ENCODE data around the gene ROCK2. TPM values are rescaled to one million over a fixed set of nuclear protein-coding genes. Genes with fewer than 3 reads are reported as not detected.
A peak's percentile ranks its signal among the peaks of the same experiment; 100 is the strongest.
"Not testable (repeated sequence)": the region's sequence is repeated elsewhere in the genome, so short reads cannot be mapped to it uniquely, and the experiment has no call there.

The ROCK2 gene
- total and polyA plus RNA-seq, 4 donors = 21.3 to 68.3 (median 36.7) TPM

DNA sequence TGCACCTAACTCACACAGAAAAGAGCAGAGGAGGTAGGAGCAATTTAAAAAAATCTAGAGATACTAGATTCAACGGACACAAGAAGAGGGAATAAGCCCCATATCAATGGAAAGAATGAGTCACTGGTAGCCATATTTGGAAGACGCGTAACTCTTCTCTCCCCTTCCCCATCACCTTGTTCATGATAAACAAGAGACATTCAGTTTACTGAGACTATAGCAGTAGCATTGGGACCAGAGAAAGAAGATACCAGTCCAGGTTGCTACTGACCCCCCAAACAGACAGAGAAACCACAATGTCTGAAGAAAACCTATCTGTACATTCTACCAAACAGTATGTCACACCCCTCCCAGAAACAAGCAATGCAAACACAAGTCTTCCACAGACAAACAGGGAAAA is 108.1 kb downstream of the ROCK2 start:
- peaks cover 3% of the 10 kb centered on the region for H3K36me3 ChIP-seq (ENCODE audit: control insufficient read depth, insufficient read depth, low read length)
- H3K27me3 ChIP-seq (ENCODE audit: control insufficient read depth, insufficient read depth, low read length) = no peaks in the 10 kb centered on the region
- H3K27ac ChIP-seq (ENCODE audit: low read depth, low read length) = no peak overlapping the region
- WGBS (ENCODE audit: insufficient coverage) = no CpG with 5 or more reads among the region's 3 CpGs
- H3K9me3 ChIP-seq (ENCODE audit: control insufficient read depth, insufficient read depth, low read length) = no peaks in the 10 kb centered on the region
- no peak for DNase-seq (ENCODE audit: low read depth in 4 of 6, low spot score in 6 of 6)
- H3K4me1 ChIP-seq (ENCODE audit: control insufficient read depth, insufficient read depth, low read length) = no peaks in the 10 kb centered on the region
- H3K4me3 ChIP-seq (ENCODE audit: low read depth, low read length) = no peak overlapping the region

DNA sequence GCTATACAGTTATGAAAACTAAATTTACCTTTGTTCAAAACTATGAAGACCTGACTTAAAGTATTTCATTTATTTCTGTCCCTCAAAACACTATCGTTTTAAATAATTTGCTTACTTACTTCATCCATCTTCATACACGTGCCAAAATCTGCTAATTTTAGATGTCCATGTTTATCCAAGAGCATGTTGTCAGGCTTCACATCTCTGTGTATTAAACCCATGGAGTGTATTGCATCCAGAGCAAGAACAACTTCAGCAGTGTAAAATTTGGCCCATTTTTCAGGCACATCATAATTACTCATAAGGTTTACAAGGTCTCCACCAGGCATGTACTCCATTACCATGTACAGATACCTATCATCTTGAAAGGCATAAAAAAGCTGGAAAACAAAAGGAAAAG is 108.9 kb downstream of the ROCK2 start:
- Histone ChIP-seq H3K27ac (ENCODE audit: low read depth, low read length) (no peak overlapping the region), H3K27me3 (ENCODE audit: control insufficient read depth, insufficient read depth, low read length) (no peaks in the 10 kb centered on the region), H3K9me3 (ENCODE audit: control insufficient read depth, insufficient read depth, low read length) (no peaks in the 10 kb centered on the region), H3K4me3 (ENCODE audit: low read depth, low read length) (no peak overlapping the region), H3K4me1 (ENCODE audit: control insufficient read depth, insufficient read depth, low read length) (no peaks in the 10 kb centered on the region), H3K36me3 (ENCODE audit: control insufficient read depth, insufficient read depth, low read length) (peaks cover 3% of the 10 kb centered on the region)
- 88% methylated on average over 2 of the region's 2 CpGs for WGBS (ENCODE audit: insufficient coverage)
- DNase-seq (ENCODE audit: low read depth in 4 of 6, low spot score in 6 of 6) = no peak

GRCh38 chr2:11234309-11234708 is 110.1 kb downstream of the ROCK2 start:
- H3K4me3 ChIP-seq (ENCODE audit: low read depth, low read length) = no peak overlapping the region
- H3K27me3 ChIP-seq (ENCODE audit: control insufficient read depth, insufficient read depth, low read length) = no peaks in the 10 kb centered on the region
- no CpG with 5 or more reads among the region's 1 CpG for WGBS (ENCODE audit: insufficient coverage)
- no peak overlapping the region for H3K27ac ChIP-seq (ENCODE audit: low read depth, low read length)
- H3K4me1 ChIP-seq (ENCODE audit: control insufficient read depth, insufficient read depth, low read length) = no peaks in the 10 kb centered on the region
- peaks cover 3% of the 10 kb centered on the region for H3K36me3 ChIP-seq (ENCODE audit: control insufficient read depth, insufficient read depth, low read length)
- DNase-seq (ENCODE audit: low read depth in 4 of 6, low spot score in 6 of 6) = peak in 5 of 6 donors; percentile 4 to 66 (median 7)
- H3K9me3 ChIP-seq (ENCODE audit: control insufficient read depth, insufficient read depth, low read length) = no peaks in the 10 kb centered on the region

GRCh38 chr2:11231193-11231592 is 113.2 kb downstream of the ROCK2 start:
- H3K9me3 ChIP-seq (ENCODE audit: control insufficient read depth, insufficient read depth, low read length); H3K36me3 ChIP-seq (ENCODE audit: control insufficient read depth, insufficient read depth, low read length); H3K4me3 ChIP-seq (ENCODE audit: low read depth, low read length); H3K27ac ChIP-seq (ENCODE audit: low read depth, low read length); H3K4me1 ChIP-seq (ENCODE audit: control insufficient read depth, insufficient read depth, low read length); H3K27me3 ChIP-seq (ENCODE audit: control insufficient read depth, insufficient read depth, low read length); DNase-seq (ENCODE audit: low read depth in 4 of 6, low spot score in 6 of 6): not testable (repeated sequence)
- WGBS (ENCODE audit: insufficient coverage) = 93% methylated on average over 3 of the region's 11 CpGs

GRCh38 chr2:11228692-11229091 is 115.7 kb downstream of the ROCK2 start:
- Histone ChIP-seq H3K9me3 (ENCODE audit: control insufficient read depth, insufficient read depth, low read length) (no peaks in the 10 kb centered on the region), H3K27me3 (ENCODE audit: control insufficient read depth, insufficient read depth, low read length) (no peaks in the 10 kb centered on the region), H3K36me3 (ENCODE audit: control insufficient read depth, insufficient read depth, low read length) (peaks cover 6% of the 10 kb centered on the region), H3K4me1 (ENCODE audit: control insufficient read depth, insufficient read depth, low read length) (no peaks in the 10 kb centered on the region), H3K27ac (ENCODE audit: low read depth, low read length) (no peak overlapping the region), H3K4me3 (ENCODE audit: low read depth, low read length) (no peak overlapping the region)
- WGBS (ENCODE audit: insufficient coverage) = 56% methylated on average over 1 of the region's 1 CpG
- no peak for DNase-seq (ENCODE audit: low read depth in 4 of 6, low spot score in 6 of 6)

GRCh38 chr2:11227595-11227994 is 116.8 kb downstream of the ROCK2 start:
- Histone ChIP-seq H3K36me3 (ENCODE audit: control insufficient read depth, insufficient read depth, low read length) (peaks cover 6% of the 10 kb centered on the region), H3K4me3 (ENCODE audit: low read depth, low read length) (no peak overlapping the region), H3K4me1 (ENCODE audit: control insufficient read depth, insufficient read depth, low read length) (no peaks in the 10 kb centered on the region), H3K27me3 (ENCODE audit: control insufficient read depth, insufficient read depth, low read length) (no peaks in the 10 kb centered on the region), H3K27ac (ENCODE audit: low read depth, low read length) (no peak overlapping the region), H3K9me3 (ENCODE audit: control insufficient read depth, insufficient read depth, low read length) (no peaks in the 10 kb centered on the region)
- DNase-seq (ENCODE audit: low read depth in 4 of 6, low spot score in 6 of 6) = no peak

GRCh38 chr2:11224887-11225286 is 119.5 kb downstream of the ROCK2 start:
- H3K27me3 ChIP-seq (ENCODE audit: control insufficient read depth, insufficient read depth, low read length) = no peaks in the 10 kb centered on the region
- H3K36me3 ChIP-seq (ENCODE audit: control insufficient read depth, insufficient read depth, low read length) = peaks cover 7% of the 10 kb centered on the region
- H3K9me3 ChIP-seq (ENCODE audit: control insufficient read depth, insufficient read depth, low read length) = no peaks in the 10 kb centered on the region
- H3K4me1 ChIP-seq (ENCODE audit: control insufficient read depth, insufficient read depth, low read length) = no peaks in the 10 kb centered on the region
- no peak overlapping the region for H3K27ac ChIP-seq (ENCODE audit: low read depth, low read length)
- no peak for DNase-seq (ENCODE audit: low read depth in 4 of 6, low spot score in 6 of 6)
- no peak overlapping the region for H3K4me3 ChIP-seq (ENCODE audit: low read depth, low read length)

- no peaks in the 10 kb centered on the region for H3K27me3 ChIP-seq (ENCODE audit: control insufficient read depth, insufficient read depth, low read length)
- no peak overlapping the region for H3K27ac ChIP-seq (ENCODE audit: low read depth, low read length)
- H3K36me3 ChIP-seq (ENCODE audit: control insufficient read depth, insufficient read depth, low read length) = peaks cover 14% of the 10 kb centered on the region
- H3K4me1 ChIP-seq (ENCODE audit: control insufficient read depth, insufficient read depth, low read length) = no peaks in the 10 kb centered on the region
- no peak for DNase-seq (ENCODE audit: low read depth in 4 of 6, low spot score in 6 of 6)
- H3K4me3 ChIP-seq (ENCODE audit: low read depth, low read length) = no peak overlapping the region
- WGBS (ENCODE audit: insufficient coverage) = 71% methylated on average over 2 of the region's 5 CpGs
- H3K9me3 ChIP-seq (ENCODE audit: control insufficient read depth, insufficient read depth, low read length) = no peaks in the 10 kb centered on the region
These were observed 121.6 kb downstream of the ROCK2 start for GRCh38 chr2:11222845-11223244.

- Histone ChIP-seq H3K36me3 (ENCODE audit: control insufficient read depth, insufficient read depth, low read length) (peaks cover 19% of the 10 kb centered on the region), H3K4me1 (ENCODE audit: control insufficient read depth, insufficient read depth, low read length) (no peaks in the 10 kb centered on the region), H3K4me3 (ENCODE audit: low read depth, low read length) (no peak overlapping the region), H3K9me3 (ENCODE audit: control insufficient read depth, insufficient read depth, low read length) (no peaks in the 10 kb centered on the region), H3K27me3 (ENCODE audit: control insufficient read depth, insufficient read depth, low read length) (no peaks in the 10 kb centered on the region), H3K27ac (ENCODE audit: low read depth, low read length) (no peak overlapping the region)
- no peak for DNase-seq (ENCODE audit: low read depth in 4 of 6, low spot score in 6 of 6)
- WGBS (ENCODE audit: insufficient coverage) = 100% methylated on average over 2 of the region's 2 CpGs
These were observed 124.0 kb downstream of the ROCK2 start for GRCh38 chr2:11220445-11220844.

GRCh38 chr2:11215407-11215806 is 129.0 kb downstream of the ROCK2 start:
- Histone ChIP-seq H3K4me3 (ENCODE audit: low read depth, low read length) (no peak overlapping the region), H3K36me3 (ENCODE audit: control insufficient read depth, insufficient read depth, low read length) (peaks cover 25% of the 10 kb centered on the region), H3K4me1 (ENCODE audit: control insufficient read depth, insufficient read depth, low read length) (no peaks in the 10 kb centered on the region), H3K9me3 (ENCODE audit: control insufficient read depth, insufficient read depth, low read length) (no peaks in the 10 kb centered on the region), H3K27me3 (ENCODE audit: control insufficient read depth, insufficient read depth, low read length) (no peaks in the 10 kb centered on the region), H3K27ac (ENCODE audit: low read depth, low read length) (no peak overlapping the region)
- DNase-seq (ENCODE audit: low read depth in 4 of 6, low spot score in 6 of 6) = no peak
- no CpG with 5 or more reads among the region's 3 CpGs for WGBS (ENCODE audit: insufficient coverage)
